Measurements from ENCODE around the gene CHMP2A. TPM values are rescaled to one million over a fixed set of nuclear protein-coding genes. Genes with fewer than 3 reads are reported as not detected.

Gene CHMP2A
- total and polyA plus RNA-seq, 2 donors from 2014 or later = 142 to 294 TPM

GRCh38 chr19:58569943-58570670, 15.2 kb upstream of the CHMP2A start:
- no peaks in the 10 kb centered on the region for H3K27me3 ChIP-seq (ENCODE audit: control insufficient read depth, insufficient read depth, low read length)
- H3K9me3 ChIP-seq (ENCODE audit: control insufficient read depth in 2 of 3, insufficient read depth in 1 of 3, low read length in 3 of 3) = no peaks in the 10 kb centered on the region
- no peak overlapping the region for H3K27ac ChIP-seq (ENCODE audit: low read depth in 2 of 2, low read length in 2 of 2)
- H3K4me3 ChIP-seq (ENCODE audit: low read length in 3 of 3) = no peak overlapping the region
- H3K9ac ChIP-seq (ENCODE audit: low read length in 3 of 3) = no peak overlapping the region
- TF ChIP-seq CTCF (IDR thresholded peaks at IDR 0.05; ENCODE audit: borderline replicate concordance, extremely low read depth, insufficient read depth) = no peak
- peaks cover 3 to 13% (median 11%) of the 10 kb centered on the region in 3 donors for H3K4me1 ChIP-seq (ENCODE audit: control insufficient read depth in 2 of 3, insufficient read depth in 2 of 3, low read depth in 1 of 3, low read length in 3 of 3)
- H3K36me3 ChIP-seq (ENCODE audit: control insufficient read depth in 2 of 3, insufficient read depth in 3 of 3, low read length in 3 of 3) = peaks cover 3 to 5% (median 4%) of the 10 kb centered on the region in 3 donors
- FAIRE-seq (no peak), DNase-seq (peak in 1 of 5 donors; percentile 66)
- intact Hi-C loops (cut with DNase I) = no loop called here

- Histone ChIP-seq H3K4me3 (ENCODE audit: low read length in 3 of 3) (no peak overlapping the region), H3K9me3 (ENCODE audit: control insufficient read depth in 2 of 3, insufficient read depth in 1 of 3, low read length in 3 of 3) (no peaks in the 10 kb centered on the region), H3K36me3 (ENCODE audit: control insufficient read depth in 2 of 3, insufficient read depth in 3 of 3, low read length in 3 of 3) (peaks cover 3 to 5% (median 4%) of the 10 kb centered on the region in 3 donors), H3K4me1 (ENCODE audit: control insufficient read depth in 2 of 3, insufficient read depth in 2 of 3, low read depth in 1 of 3, low read length in 3 of 3) (peaks cover 3 to 13% (median 11%) of the 10 kb centered on the region in 3 donors), H3K27ac (ENCODE audit: low read depth in 2 of 2, low read length in 2 of 2) (no peak overlapping the region), H3K9ac (ENCODE audit: low read length in 3 of 3) (no peak overlapping the region), H3K27me3 (ENCODE audit: control insufficient read depth, insufficient read depth, low read length) (no peaks in the 10 kb centered on the region)
- TF ChIP-seq CTCF (IDR thresholded peaks at IDR 0.05; ENCODE audit: borderline replicate concordance, extremely low read depth, insufficient read depth) = no peak
- intact Hi-C loops (cut with DNase I) = no loop called here
- peak in 1 of 5 donors; percentile 56 for DNase-seq
- no peak for FAIRE-seq
These were observed 14.5 kb upstream of the CHMP2A start for GRCh38 chr19:58569191-58569942.

GRCh38 chr19:58568453-58569130, 13.7 kb upstream of the CHMP2A start:
- intact Hi-C loops (cut with DNase I) = no loop called here
- DNase-seq (peak in 1 of 5 donors; percentile 34), FAIRE-seq (no peak)
- no peak overlapping the region for H3K27ac ChIP-seq (ENCODE audit: low read depth in 2 of 2, low read length in 2 of 2)
- peaks cover 3 to 5% (median 4%) of the 10 kb centered on the region in 3 donors for H3K36me3 ChIP-seq (ENCODE audit: control insufficient read depth in 2 of 3, insufficient read depth in 3 of 3, low read length in 3 of 3)
- H3K9ac ChIP-seq (ENCODE audit: low read length in 3 of 3) = no peak overlapping the region
- no peak for TF ChIP-seq CTCF (IDR thresholded peaks at IDR 0.05; ENCODE audit: borderline replicate concordance, extremely low read depth, insufficient read depth)
- H3K9me3 ChIP-seq (ENCODE audit: control insufficient read depth in 2 of 3, insufficient read depth in 1 of 3, low read length in 3 of 3) = no peaks in the 10 kb centered on the region
- H3K4me1 ChIP-seq (ENCODE audit: control insufficient read depth in 2 of 3, insufficient read depth in 2 of 3, low read depth in 1 of 3, low read length in 3 of 3) = peaks cover 0 to 8% (median 7%) of the 10 kb centered on the region in 3 donors
- no peak overlapping the region for H3K4me3 ChIP-seq (ENCODE audit: low read length in 3 of 3)
- H3K27me3 ChIP-seq (ENCODE audit: control insufficient read depth, insufficient read depth, low read length) = no peaks in the 10 kb centered on the region
